Fibroblast of mammary gland (primary cell): ENCODE data around the gene TBCEL.

ENCODE experiments used
- DNase-seq: peaks from one replicate; pipeline ENCODE4 v3.0.0-alpha.2; 2010; ENCODE audit warnings: low read depth
- H3K4me3 ChIP-seq: 2 replicates; pipeline ENCODE4 v1.5.1; 2011; ENCODE audit warnings: low read depth, mild to moderate bottlenecking, low read length, moderate library complexity; ENCODE audit not compliant: control insufficient read depth
- TF ChIP-seq, protein P1 (sequence below): conservative IDR thresholded peaks from 2 replicates; pipeline ENCODE4 v1.5.1; 2011; ENCODE audit warnings: low read depth, low read length, inconsistent platforms; ENCODE audit not compliant: control insufficient read depth, insufficient read depth

TBCEL gene

DNA sequence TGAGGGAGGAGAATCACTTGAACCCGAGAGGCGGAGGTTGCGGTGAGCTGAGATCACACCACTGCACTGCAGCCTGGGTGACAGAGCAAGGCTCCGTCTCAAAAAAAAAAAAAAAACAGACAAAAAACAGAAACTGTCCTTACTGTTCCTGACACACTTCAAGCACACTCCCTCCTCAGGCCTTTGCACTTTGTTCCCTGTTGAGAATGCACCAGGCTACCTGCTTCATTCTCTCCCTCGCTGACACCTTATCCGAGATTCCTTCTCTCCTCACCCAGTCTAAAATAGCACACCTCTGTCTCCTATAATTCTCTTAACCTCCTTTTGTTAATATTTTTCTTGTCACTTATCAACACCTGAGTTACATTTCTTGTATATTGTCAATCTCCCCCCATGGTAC is 44.9 kb downstream of the TBCEL start:
- no peak overlapping the region for H3K4me3 ChIP-seq
- DNase-seq: no peak
- TF ChIP-seq, protein P1, sequence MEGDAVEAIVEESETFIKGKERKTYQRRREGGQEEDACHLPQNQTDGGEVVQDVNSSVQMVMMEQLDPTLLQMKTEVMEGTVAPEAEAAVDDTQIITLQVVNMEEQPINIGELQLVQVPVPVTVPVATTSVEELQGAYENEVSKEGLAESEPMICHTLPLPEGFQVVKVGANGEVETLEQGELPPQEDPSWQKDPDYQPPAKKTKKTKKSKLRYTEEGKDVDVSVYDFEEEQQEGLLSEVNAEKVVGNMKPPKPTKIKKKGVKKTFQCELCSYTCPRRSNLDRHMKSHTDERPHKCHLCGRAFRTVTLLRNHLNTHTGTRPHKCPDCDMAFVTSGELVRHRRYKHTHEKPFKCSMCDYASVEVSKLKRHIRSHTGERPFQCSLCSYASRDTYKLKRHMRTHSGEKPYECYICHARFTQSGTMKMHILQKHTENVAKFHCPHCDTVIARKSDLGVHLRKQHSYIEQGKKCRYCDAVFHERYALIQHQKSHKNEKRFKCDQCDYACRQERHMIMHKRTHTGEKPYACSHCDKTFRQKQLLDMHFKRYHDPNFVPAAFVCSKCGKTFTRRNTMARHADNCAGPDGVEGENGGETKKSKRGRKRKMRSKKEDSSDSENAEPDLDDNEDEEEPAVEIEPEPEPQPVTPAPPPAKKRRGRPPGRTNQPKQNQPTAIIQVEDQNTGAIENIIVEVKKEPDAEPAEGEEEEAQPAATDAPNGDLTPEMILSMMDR: no peak

- no peak for DNase-seq
- TF ChIP-seq, protein P1: no peak
- no peak overlapping the region for H3K4me3 ChIP-seq
Measured at GRCh38 chr11:121070951-121071845, 47.3 kb downstream of the TBCEL start.

- no peak overlapping the region for H3K4me3 ChIP-seq
- TF ChIP-seq, protein P1: no peak
Measured at GRCh38 chr11:121071846-121072450, 48.0 kb downstream of the TBCEL start.

DNA sequence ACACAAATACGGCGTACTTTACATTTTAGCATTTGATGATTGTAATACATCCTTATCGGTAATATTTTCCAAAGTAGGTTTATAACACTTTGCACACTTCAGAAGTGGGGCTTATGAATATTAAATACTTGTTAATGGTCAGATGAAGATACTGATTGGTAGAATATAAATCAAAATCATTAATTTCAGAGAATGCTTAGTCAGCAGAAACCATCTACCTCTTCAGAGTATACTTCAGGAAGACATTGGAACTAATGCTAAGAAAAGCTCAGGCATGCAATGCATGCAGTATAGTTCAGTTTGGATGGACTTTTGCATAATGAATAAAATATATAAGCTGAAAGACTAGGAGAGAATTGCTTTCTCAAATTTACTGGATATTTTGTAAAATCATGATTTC is 57.4 kb downstream of the TBCEL start:
- no peak for DNase-seq
- H3K4me3 ChIP-seq: no peak overlapping the region
- TF ChIP-seq, protein P1: no peak

More at GRCh38 chr11:121071846-121072450, 48.0 kb downstream of the TBCEL start:
- DNase-seq: no peak

DNA sequence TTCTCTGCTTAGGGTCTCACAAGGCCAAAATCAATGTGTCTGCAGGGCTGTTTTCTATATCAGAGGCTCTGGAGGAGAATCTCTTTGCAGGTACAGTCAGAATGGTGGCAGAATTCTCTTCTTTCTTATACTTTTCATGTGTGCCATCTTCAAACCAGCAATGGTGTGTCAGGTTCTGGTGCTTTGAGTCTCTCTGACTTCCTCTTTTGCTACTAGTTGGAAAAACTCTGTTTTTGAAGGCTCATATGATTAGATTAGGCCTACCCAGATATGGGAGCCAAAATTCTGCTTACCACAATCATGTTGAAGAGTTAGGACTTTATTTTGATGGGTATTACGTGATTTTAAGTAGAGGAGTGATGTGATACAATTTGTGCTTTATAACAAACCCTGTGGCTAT is 58.3 kb downstream of the TBCEL start:
- TF ChIP-seq, protein P1: no peak
- no peak for DNase-seq
- no peak overlapping the region for H3K4me3 ChIP-seq

DNA sequence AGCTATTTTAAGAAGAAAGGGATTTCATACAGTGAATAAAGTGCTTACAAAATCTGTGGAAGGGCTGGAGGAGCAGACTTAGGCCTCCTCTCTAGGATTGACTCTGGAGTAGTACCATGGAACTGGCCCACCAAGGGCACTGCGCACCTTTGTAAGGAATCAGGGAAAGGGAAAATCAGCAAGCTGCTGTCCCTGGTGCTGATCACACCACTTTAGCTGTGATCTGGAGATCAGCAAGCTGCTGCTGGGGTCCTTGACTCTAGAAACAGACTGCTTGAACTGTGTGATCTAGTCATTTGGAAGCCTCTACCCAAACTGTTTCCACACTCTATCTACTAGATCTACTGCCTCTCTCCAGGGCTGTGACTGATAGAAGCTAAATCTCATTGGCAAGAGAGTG is 58.8 kb downstream of the TBCEL start:
- no peak for DNase-seq
- TF ChIP-seq, protein P1: no peak

More for the DNA sequence above, 58.8 kb downstream of the TBCEL start:
- no peak overlapping the region for H3K4me3 ChIP-seq
